Breast epithelium (tissue), 4 donors: ENCODE measurements around the gene KIF22. TPM values are rescaled to one million over a fixed set of nuclear protein-coding genes. Genes with fewer than 3 reads are reported as not detected.
"Not testable (repeated sequence)": the region's sequence is repeated elsewhere in the genome, so short reads cannot be mapped to it uniquely, and the experiment has no call there.

Experiments used
- DNase-seq, 2 donors: peaks; one replicate each; pipeline ENCODE4 v3.0.0-alpha.2; 2019; ENCODE audit warnings: low spot score in 2 of 2
- H3K27ac ChIP-seq, 2 donors: fragments of 200-600 bp; sonication (generic) in 1 of 2; one replicate each; pipeline ENCODE4 v1.5.1; 2016 to 2019; ENCODE audit warnings: mild to moderate bottlenecking in 1 of 2
- H3K27me3 ChIP-seq, 2 donors: fragments of 200-600 bp; sonication (generic) in 1 of 2; one replicate each; pipeline versions ENCODE4 v1.5.1 to v1.6.0; 2017 to 2019; ENCODE audit warnings: control low read depth in 1 of 2, mild to moderate bottlenecking in 1 of 2
- H3K36me3 ChIP-seq: fragments of 200-600 bp; one replicate; pipeline ENCODE4 v1.5.1; 2019
- H3K4me1 ChIP-seq, 2 donors: fragments of 200-600 bp; sonication (generic); one replicate each; pipeline ENCODE4 v1.5.1; 2016 to 2019; ENCODE audit warnings: control low read depth in 1 of 2
- H3K4me3 ChIP-seq, 3 donors: fragments of 200-600 bp; sonication (generic); 1 replicate in 2 of 3; 2 replicates in 1 of 3; pipeline ENCODE4 v1.5.1; 2016 to 2019; ENCODE audit warnings: mild to moderate bottlenecking in 3 of 3, moderate library complexity in 2 of 3
- H3K9me3 ChIP-seq, 2 donors: fragments of 200-600 bp; sonication (generic) in 1 of 2; one replicate each; pipeline ENCODE4 v1.5.1; 2016 to 2019; ENCODE audit warnings: control low read depth in 1 of 2
- POLR2A ChIP-seq: fragments of 450-650 bp; IDR thresholded peaks from one replicate; pipeline ENCODE4 v1.6.1; 2016; ENCODE audit warnings: antibody characterized with exemption, mild to moderate bottlenecking, moderate library complexity
- POLR2AphosphoS5 ChIP-seq, 3 donors: sonication (generic); formaldehyde crosslinking; IDR thresholded peaks; one replicate each; pipeline ENCODE4 v1.6.1; 2017; ENCODE audit warnings: antibody characterized with exemption in 3 of 3
- intact Hi-C: fragments of 100-400 bp; cut with DNase I; formaldehyde crosslinking; loops from one replicate; pipeline ENCODE4 v1.15.1; 2023; ENCODE audit warnings: low total_unique reads
- total RNA-seq, 3 donors: library from RNA; depleted of rRNA; stranded (reverse); fragments of >200 nt; gene quantifications; one replicate each; pipeline ENCODE4 v1.1.0, GENCODE V29; 2016
- TF ChIP-seq, protein P1 (sequence below), 3 donors: fragments of 450-650 bp; IDR thresholded peaks; one replicate each; pipeline ENCODE4 v1.5.1; 2016 to 2017; ENCODE audit warnings: antibody characterized with exemption in 3 of 3, mild to moderate bottlenecking in 3 of 3, moderate library complexity in 3 of 3

The KIF22 gene
- total RNA-seq, 3 donors from 2014 or later = 16.3 to 50.2 (median 22.3) TPM

- H3K9me3 ChIP-seq = no peaks in the 10 kb centered on the region
- DNase-seq = no peak
- H3K27ac ChIP-seq = no peak overlapping the region
- no peak for TF ChIP-seq POLR2A
- no peak for TF ChIP-seq POLR2AphosphoS5 (IDR thresholded peaks at IDR 0.05)
- TF ChIP-seq, protein P1, sequence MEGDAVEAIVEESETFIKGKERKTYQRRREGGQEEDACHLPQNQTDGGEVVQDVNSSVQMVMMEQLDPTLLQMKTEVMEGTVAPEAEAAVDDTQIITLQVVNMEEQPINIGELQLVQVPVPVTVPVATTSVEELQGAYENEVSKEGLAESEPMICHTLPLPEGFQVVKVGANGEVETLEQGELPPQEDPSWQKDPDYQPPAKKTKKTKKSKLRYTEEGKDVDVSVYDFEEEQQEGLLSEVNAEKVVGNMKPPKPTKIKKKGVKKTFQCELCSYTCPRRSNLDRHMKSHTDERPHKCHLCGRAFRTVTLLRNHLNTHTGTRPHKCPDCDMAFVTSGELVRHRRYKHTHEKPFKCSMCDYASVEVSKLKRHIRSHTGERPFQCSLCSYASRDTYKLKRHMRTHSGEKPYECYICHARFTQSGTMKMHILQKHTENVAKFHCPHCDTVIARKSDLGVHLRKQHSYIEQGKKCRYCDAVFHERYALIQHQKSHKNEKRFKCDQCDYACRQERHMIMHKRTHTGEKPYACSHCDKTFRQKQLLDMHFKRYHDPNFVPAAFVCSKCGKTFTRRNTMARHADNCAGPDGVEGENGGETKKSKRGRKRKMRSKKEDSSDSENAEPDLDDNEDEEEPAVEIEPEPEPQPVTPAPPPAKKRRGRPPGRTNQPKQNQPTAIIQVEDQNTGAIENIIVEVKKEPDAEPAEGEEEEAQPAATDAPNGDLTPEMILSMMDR (IDR thresholded peaks at IDR 0.05) = no peak
- no peaks in the 10 kb centered on the region for H3K36me3 ChIP-seq
- no peaks in the 10 kb centered on the region for H3K27me3 ChIP-seq
- intact Hi-C loops = no loop called here
- H3K4me3 ChIP-seq = no peak overlapping the region
- no peaks in the 10 kb centered on the region for H3K4me1 ChIP-seq
These were observed 37.0 kb upstream of the KIF22 start for GRCh38 chr16:29753516-29753915.

- H3K27ac ChIP-seq = no peak overlapping the region
- TF ChIP-seq POLR2AphosphoS5 (IDR thresholded peaks at IDR 0.05) = no peak
- TF ChIP-seq, protein P1 (IDR thresholded peaks at IDR 0.05) = no peak
- no peak for TF ChIP-seq POLR2A
- intact Hi-C loops = no loop called here
- no peaks in the 10 kb centered on the region for H3K36me3 ChIP-seq
- H3K4me1 ChIP-seq = no peaks in the 10 kb centered on the region
- H3K27me3 ChIP-seq = no peaks in the 10 kb centered on the region
- no peak for DNase-seq
- H3K9me3 ChIP-seq = no peaks in the 10 kb centered on the region
- no peak overlapping the region for H3K4me3 ChIP-seq
These were observed 33.9 kb upstream of the KIF22 start for GRCh38 chr16:29756654-29757053.

- H3K36me3 ChIP-seq, H3K4me3 ChIP-seq, H3K27ac ChIP-seq, H3K9me3 ChIP-seq, H3K4me1 ChIP-seq, H3K27me3 ChIP-seq, DNase-seq, intact Hi-C loops: not testable (repeated sequence)
These were observed 33.5 kb upstream of the KIF22 start for GRCh38 chr16:29757086-29757485.

DNA sequence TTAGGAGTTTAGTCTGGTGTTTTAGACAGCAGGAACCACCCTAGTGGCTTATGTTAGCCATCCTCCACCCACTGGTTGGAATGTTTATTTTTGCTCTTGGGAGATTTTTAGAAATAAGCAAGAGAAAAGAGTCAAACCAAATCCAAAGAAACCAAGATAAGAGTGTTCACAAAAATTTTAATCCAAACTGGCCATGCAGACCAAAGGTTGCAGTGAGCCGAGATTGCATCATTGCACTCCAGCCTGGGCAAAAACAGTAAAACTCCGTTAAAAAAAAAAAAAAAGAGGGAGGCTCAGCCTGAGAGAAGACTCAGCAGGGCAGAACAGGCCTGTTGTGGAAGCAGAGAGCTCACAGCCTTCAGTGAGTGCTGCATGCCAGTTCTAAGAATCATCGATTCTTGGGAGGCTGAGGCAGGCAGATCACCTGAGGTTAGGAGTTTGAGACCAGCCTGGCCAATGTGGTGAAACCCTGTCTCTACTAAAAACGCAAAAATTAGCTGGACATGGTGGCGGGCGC, 32.5 kb upstream of the KIF22 start:
- Histone ChIP-seq H3K27me3 (no peaks in the 10 kb centered on the region), H3K9me3 (no peaks in the 10 kb centered on the region), H3K36me3 (no peaks in the 10 kb centered on the region), H3K27ac (no peak overlapping the region), H3K4me1 (no peaks in the 10 kb centered on the region), H3K4me3 (no peak overlapping the region)
- TF ChIP-seq POLR2AphosphoS5 (IDR thresholded peaks at IDR 0.05) (no peak), POLR2A (no peak)
- TF ChIP-seq, protein P1 (IDR thresholded peaks at IDR 0.05) = no peak
- intact Hi-C loops = no loop called here
- DNase-seq = no peak

GRCh38 chr16:29760567-29761279, 29.8 kb upstream of the KIF22 start:
- intact Hi-C loops = no loop called here
- Histone ChIP-seq H3K9me3 (no peaks in the 10 kb centered on the region), H3K27me3 (no peaks in the 10 kb centered on the region), H3K27ac (no peak overlapping the region), H3K36me3 (no peaks in the 10 kb centered on the region), H3K4me3 (no peak overlapping the region), H3K4me1 (no peaks in the 10 kb centered on the region)
- TF ChIP-seq POLR2AphosphoS5 (IDR thresholded peaks at IDR 0.05) (no peak), POLR2A (no peak)
- TF ChIP-seq, protein P1 (IDR thresholded peaks at IDR 0.05) = no peak
- DNase-seq = no peak

DNA sequence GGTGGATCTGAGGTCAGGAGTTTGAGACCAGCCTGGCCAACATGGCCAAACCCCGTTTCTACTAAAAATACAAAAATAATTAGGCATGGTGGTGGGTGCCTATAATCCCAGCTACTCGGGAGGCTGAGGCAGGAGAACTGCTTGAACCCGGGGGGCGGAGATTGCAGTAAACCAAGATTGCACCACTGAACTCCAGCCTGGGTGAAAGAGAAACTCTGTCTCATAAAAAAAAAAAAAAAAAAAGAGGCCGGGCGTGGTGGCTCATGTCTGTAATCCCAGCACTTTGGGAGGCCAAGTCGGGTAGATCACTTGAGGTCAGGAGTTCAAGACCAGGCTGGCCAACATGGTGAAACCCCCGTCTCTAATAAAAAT, 29.3 kb upstream of the KIF22 start:
- H3K9me3 ChIP-seq, H3K4me1 ChIP-seq, intact Hi-C loops, H3K27ac ChIP-seq, DNase-seq, H3K4me3 ChIP-seq, H3K36me3 ChIP-seq, H3K27me3 ChIP-seq: not testable (repeated sequence)
